NCI-H2227 (cell line): ENCODE results near the gene MAZ.

Source experiments
- DNase-seq: peaks from one replicate; lab custom pipeline; 2025; ENCODE audit not compliant: unreplicated experiment; lab: John Stamatoyannopoulos, UW

Gene MAZ

DNA sequence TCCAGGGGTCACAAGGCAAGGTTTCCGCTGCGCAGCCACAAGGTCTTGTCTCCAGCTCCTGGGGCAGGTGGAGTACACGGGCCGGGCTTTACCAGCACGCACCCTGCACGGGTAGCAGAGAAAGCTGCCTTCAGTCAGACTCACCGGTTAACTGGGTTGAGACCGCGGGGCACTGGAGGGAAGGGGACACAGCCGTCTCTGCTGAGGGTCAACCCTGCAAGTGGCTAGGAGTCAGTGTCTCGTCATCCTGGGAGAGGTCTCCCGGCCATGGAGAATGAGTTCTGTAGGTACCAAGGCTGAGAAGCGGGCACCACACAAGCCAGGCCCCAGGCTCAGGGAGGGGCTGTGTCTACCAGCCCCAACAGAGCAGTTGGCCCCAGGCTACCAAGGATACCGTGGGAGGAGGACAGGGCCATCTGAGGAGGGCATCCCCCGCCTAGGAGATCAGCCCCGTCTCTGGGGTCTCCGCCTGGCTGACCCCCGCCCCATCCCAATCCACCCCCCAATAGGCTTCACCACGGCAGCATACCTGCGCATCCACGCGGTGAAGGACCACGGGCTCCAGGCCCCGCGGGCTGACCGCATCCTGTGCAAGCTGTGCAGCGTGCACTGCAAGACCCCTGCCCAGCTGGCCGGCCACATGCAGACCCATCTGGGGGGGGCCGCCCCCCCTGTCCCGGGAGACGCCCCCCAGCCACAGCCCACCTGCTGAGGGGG lies 2.9 kb downstream of the MAZ start:
- peak; percentile 46 for DNase-seq

DNA sequence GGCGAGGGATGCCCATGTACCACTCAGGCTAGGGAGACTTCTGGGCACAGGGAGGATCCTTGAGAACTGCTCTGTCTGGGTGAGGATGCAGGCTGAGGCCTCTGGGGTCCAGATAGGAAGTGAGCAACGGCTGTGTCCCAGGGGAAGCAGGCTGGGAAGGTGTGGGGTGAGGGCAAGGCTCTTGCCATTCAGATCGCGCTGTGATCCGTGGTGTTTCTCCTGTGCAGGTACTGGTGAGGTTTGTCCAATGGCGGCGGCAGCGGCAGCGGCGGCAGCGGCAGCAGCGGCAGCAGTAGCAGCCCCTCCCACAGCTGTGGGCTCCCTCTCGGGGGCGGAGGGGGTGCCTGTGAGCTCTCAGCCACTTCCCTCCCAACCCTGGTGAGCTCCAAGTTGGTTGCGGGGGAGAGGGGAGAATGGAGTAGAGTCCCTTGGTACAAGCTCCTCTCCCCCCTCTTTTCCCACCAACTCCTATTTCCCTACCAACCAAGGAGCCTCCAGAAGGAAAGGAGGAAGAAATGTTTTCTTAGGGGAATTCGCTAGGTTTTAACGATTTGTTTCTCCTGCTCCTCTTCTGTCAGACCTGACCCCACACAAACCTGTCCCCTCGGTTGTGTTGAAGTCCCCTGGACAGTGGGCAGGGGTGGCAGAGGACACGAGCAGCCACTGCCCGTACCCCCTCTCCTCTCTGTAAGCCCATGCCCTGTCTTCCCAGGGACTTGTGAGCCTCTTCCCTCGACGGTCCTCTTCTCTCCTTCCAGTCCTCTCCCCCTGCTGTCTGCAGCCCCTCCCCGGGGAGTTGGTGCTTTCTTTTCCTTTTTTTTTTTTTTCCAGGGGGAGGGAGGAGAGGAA lies 3.7 kb downstream of the MAZ start:
- DNase-seq: peak; percentile 63

DNA sequence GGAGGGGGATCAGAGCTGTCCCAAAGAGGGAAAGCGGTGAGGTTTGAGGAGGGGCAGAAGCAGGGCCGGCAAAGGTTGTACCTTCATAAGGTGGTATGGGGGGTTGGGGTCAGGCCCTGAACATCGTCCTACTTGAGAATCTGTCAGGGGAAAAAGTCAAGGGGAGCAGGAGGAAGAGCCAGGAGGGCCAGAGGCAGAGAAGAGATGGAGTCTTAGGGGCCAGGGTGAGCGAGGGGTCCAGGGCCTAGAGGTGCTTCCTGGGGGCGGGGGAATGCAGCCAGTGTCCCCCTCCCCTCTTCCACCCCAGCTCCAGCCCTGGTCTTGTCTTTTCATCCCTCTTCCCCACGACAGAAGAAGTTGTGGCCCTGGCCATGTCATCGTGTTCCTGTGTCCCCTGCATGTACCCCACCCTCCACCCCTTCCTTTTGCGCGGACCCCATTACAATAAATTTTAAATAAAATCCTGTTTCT lies 4.4 kb downstream of the MAZ start:
- DNase-seq: no peak

DNA sequence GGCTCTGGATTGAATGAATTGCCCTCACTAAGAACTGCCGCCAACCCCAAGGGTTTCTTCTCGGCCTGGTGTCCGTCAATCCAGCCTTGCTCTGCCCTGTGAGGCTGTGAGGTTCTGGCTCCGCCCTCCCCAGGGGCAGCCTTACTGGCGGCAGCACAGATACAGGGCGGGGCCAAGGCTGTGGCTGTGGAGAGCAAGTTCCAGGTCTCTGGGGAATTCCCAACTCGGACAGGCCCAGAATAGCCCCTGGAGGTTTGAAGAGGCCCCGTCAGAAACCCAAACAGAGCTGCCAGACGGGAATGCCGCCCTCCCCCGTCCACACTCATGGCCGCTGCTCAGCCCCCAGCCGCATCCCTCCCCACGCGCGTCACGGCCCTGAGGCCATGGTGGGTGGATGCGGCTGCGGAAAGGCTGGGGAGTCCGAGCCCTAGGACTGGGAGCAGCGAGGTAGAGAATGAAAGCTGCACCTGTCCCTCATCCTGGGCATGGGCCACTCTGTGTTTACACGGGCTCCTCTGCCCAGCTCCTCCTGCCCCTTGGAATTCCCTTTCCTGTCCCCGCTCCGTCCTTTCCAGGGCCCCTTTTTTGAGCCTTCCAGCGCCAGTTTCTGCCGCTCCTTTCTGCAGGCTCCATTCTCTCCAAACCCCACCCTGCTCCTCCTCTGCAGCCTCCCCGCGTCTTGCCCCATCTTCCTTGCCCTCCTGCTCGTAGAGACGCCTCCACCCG lies 5.0 kb downstream of the MAZ start:
- DNase-seq: peak; percentile 95

DNA sequence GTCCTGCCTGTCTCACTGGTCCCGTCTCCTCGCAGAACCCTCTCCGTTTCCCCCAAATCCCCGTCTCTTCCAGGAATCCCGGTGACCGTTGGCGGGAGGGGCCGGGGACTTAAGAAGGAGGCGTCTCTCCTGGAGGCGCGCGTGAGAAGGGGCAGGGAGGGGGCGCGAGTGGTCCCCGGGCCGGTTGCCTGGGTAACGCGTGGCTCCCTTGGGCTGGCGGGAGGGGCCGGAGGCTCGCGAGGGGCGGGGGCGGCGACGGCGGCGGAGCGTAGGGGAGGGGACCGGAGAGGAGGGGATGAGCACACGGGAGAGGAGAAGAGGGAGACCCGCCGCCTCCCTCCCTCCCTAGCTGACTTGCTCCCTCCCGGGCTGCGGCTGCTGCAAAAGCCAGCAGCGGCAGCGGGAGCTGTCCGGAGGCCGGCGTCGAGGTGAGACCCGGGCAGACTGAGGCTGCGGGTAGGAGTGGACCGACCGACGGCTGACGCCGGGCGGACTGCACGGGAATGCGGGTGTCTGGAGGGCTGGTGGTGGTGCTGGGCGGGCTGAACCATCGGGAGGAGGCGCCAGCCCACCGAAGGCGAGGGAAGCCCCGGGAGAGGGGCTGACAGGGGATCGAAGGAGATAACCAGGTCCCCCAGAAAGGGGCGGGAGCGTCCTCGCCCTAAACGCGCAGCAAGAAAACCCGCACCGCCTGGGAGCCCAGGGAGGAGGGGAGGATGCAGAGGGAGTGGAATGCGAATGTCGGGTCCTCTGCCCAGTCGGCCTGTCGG lies 5.8 kb downstream of the MAZ start, which contains the start of gene PRRT2:
TSS of gene PRRT2 (plus strand) at position 298 of the 770 bp plus-strand sequence. CDS start 862 bp downstream, outside the sequence.
- DNase-seq: peak; percentile 94

GRCh38 chr16:29812754-29813643 lies 6.7 kb downstream of the MAZ start:
- peak; percentile 55 for DNase-seq

DNA sequence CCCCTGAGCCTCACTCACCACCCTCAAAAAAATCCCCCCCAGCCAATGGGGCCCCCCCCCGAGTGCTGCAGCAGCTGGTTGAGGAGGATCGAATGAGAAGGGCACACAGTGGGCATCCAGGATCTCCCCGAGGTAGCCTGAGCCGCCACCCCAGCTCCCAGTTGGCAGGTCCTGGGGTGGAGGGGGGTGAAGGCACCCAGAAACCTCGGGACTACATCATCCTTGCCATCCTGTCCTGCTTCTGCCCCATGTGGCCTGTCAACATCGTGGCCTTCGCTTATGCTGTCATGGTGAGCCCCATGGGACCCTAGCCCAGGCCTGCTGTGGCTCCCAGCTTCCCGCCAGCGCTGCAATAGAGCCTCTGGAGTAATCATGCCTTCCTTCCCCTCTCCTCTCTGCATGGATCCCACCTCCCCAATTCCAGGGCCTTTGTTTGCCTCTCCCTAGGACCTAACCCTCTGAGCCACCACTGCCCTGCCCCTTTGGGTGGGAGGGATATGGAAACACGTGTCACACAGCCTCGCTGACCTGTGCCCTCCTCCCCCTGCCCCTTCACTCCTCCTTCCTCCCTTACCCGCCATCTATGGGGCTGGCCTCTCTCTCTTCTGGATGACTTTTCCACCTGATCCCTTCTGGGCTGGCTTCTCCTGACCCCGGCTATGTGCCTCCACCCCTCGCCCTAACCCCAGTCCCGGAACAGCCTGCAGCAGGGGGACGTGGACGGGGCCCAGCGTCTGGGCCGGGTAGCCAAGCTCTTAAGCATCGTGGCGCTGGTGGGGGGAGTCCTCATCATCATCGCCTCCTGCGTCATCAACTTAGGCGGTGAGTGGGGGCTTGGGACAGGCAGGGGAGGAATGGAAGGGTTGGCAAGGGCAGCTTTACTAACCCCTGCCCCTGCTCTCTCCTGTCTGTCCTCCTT lies 7.6 kb downstream of the MAZ start:
- DNase-seq: no peak

- DNase-seq: no peak
Observed at GRCh38 chr16:29814592-29814991, 8.3 kb downstream of the MAZ start.

- DNase-seq: peak; percentile 88
Observed at GRCh38 chr16:29815032-29815721, 8.8 kb downstream of the MAZ start.

DNA sequence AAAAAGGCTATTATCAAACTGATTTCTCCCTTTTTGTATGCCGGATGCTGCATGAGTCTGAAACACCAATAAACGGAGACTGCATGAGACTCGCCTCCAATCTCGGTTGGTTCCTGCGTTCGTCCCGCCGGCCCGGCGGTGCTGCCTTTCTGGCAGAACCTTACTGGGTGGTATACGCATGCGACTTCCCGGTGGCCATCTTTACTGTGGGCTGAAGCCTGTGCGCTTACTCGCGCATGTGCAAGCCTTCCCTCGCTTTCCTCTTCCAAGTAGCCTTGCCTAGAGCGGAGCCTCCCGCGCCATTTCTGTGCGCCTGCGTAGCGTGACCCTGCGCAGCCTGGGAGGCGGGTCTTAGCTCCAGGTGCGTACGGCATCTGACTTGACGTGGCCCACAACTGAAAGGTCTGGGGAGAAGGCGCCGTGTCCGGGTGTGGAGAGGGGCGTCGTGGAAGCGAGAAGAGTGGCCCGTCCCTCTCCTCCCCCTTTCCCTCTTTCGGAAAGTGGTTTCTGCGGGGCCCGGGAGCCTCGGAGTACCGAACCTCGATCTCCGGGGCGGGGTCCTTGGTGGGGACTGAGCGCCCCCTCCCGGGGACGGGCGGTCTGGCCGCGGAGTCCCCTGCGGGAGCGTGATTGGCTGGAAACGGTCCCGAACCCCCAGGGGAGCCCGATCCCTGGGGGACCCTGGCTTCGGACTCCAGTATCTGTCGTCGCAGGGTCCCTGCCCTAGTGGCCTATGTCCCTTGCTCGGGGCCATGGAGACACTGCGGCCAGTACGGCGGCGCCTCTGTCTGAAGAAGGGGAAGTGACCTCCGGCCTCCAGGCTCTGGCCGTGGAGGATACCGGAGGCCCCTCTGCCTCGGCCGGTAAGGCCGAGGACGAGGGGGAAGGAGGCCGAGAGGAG lies 9.7 kb downstream of the MAZ start, which contains the start of gene PAGR1:
TSS of gene PAGR1 (plus strand) at position 360 of the 901 bp plus-strand sequence. CDS start at position 734, 374 bp downstream.
- DNase-seq: peak; percentile 99

DNA sequence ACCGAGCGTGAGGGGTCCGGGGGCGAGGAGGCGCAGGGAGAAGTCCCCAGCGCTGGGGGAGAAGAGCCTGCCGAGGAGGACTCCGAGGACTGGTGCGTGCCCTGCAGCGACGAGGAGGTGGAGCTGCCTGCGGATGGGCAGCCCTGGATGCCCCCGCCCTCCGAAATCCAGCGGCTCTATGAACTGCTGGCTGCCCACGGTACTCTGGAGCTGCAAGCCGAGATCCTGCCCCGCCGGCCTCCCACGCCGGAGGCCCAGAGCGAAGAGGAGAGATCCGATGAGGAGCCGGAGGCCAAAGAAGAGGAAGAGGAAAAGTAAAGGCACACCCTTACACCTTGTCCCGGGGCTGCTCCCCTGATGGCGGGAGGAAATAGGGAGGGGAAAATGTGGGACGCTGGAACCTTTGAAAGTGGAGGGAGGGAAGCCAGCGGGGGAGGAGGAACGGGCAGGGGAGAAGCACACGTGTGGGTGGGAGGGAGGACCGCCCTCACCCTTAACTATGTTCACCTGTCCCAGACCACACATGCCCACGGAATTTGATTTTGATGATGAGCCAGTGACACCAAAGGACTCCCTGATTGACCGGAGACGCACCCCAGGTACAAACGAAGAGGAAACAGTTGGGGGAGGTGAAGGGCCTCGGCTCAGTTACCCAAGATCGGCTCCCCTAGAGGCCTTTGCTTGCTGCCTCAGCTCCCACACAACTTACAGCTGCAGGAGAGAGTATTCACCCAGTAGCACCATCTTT lies 10.5 kb downstream of the MAZ start:
- DNase-seq: peak; percentile 68

DNA sequence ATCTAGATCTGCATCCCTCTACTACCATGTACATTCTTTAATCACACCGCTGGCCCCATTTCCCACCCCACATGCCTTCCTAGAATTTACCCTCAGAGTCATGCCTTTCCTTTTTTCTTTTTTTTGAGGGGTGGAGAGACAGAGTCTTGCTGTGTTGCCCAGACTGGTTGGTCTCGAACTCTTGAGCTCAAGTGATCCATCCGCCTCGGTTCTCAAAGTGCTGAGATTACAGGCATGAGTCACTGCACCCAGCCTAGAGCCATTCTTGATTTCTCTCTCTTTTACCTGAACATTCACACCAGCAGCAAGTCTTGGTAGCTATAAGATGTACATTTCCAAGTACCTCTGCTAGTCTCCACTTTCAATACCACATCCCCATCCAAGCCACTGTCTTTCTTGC lies 11.8 kb downstream of the MAZ start:
- no peak for DNase-seq

DNA sequence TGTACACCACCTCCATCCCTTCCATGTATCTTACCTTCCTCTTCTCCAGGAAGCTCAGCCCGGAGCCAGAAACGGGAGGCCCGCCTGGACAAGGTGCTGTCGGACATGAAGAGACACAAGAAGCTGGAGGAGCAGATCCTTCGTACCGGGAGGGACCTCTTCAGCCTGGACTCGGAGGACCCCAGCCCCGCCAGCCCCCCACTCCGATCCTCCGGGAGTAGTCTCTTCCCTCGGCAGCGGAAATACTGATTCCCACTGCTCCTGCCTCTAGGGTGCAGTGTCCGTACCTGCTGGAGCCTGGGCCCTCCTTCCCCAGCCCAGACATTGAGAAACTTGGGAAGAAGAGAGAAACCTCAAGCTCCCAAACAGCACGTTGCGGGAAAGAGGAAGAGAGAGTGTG lies 13.2 kb downstream of the MAZ start:
- no peak for DNase-seq

GRCh38 chr16:29820271-29820701 lies 14.0 kb downstream of the MAZ start, which contains the start of gene MVP:
MVP (plus strand) TSS chr16:29820462; CDS start chr16:29830550, 10,088 bp downstream.
- DNase-seq: peak; percentile 66

DNA sequence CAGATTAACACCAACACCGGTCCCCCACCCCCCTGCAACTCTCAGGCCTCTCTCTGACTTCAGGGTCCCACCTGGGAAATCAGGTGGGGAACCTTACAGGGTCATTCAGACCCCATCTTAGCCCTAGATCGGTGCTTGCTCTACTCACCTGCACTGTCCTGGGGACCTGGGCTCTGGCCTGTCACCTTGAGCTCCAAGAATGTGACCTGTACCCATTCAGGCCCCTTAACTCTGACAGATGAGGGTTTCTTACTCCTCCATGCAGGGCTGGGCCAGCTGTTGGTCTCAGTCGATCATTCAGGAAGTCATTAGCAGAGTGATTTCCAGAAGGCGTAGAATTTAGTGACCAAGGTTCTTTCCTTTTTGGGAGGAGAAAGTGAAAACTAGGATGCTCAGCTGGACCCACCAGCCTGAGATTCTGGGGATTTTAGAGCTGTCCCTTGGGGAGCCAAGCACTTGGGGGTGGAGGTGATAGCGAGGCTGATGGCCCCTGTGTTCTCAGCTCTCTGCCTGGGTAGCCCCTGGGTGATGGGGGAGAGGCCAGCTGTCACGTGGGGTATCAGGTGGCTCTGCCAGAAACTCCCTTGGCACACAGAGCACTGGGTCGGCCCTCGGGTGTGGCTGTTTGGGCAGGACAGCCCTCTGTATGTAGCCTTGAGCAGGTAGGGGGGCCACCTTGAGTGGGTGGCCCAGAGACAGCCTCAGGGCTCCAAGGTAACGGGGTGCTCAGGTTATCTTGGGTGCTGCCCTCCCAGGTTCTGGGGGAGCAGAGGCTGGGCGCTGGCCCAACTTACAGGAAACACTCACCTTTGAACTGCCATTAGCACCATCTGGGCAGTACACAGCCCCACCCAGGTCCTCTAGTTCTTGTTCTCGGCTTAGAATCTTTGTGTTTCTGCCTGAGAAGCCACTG lies 14.7 kb downstream of the MAZ start:
- DNase-seq: no peak
